ENCODE measurements around the gene CYP24A1.

- TF ChIP-seq CTCF (IDR thresholded peaks at IDR 0.05): no peak
- TF ChIP-seq POLR2A (IDR thresholded peaks at IDR 0.05): no peak
Observed at GRCh38 chr20:54151075-54151439, 22.7 kb downstream of the CYP24A1 start.
